Stimulated activated CD4-positive, alpha-beta T cell treated with anti-CD3 and anti-CD28 coated beads, Interleukin-2, amount 100 ng/mL, for 24 hours (primary cell): ENCODE results near the gene ACSM2A.
"Not testable (repeated sequence)": the region's sequence is repeated elsewhere in the genome, so short reads cannot be mapped to it uniquely, and the experiment has no call there.

Experiments used
- DNase-seq, 2 donors: peaks; one replicate each; pipeline ENCODE4 v3.0.0-alpha.2; 2020

Gene ACSM2A

DNA sequence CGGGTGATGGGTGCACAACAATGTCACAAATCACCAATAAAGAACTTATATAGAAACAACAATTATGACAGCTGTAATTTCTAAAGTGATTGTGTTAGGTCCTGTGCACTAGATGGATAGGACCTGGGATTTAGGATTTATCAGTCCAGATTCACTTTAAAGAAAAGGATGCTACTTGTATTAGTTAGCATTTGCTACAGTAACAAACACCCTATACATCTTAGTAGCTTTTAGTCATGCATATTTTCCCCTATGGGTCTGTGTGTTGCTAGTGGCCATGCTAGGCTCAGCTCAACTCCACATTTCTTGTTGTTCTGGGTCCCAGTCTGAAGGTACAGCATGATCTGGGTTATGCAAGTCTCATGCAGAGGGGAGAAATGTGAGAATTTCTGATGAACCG lies 7.9 kb downstream of the ACSM2A start:
- not testable (repeated sequence) for DNase-seq

DNA sequence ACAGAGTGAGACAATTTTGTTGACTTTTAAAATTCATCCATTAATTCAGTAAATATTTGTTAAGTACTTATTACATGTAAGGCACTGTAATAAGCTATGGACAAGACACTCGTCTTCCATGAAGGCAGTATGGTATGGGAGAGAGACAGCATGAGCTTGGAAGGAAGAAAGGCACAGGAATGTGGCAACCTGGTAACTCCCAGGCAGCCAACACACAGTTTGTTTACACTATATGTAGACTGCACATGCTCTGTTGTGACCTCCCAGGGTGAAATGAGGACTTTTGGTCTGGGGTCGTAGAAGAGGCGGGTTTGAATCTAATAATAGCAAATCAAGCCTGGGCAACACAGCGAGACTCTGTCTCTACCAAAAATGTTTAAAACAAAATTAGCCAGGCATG lies 9.0 kb downstream of the ACSM2A start:
- not testable (repeated sequence) for DNase-seq

DNA sequence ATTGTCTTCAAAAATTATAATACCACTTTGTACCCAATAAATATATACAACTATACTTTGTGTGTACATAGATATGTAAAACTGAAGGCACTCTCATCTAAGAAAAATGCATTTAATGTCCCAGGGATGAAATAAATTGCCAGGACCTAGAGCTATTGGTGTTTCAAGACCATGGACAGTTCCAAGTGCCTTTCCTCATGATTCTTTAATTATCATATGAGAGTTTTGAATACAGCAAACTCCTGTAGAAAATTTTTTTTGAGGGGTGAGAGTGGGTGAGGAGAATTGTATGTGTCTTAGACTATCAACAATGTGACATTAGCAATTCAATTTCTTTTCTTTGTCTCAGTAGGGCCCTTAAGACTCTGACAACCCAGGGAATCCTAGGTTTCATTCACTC lies 17.6 kb downstream of the ACSM2A start:
- not testable (repeated sequence) for DNase-seq

DNA sequence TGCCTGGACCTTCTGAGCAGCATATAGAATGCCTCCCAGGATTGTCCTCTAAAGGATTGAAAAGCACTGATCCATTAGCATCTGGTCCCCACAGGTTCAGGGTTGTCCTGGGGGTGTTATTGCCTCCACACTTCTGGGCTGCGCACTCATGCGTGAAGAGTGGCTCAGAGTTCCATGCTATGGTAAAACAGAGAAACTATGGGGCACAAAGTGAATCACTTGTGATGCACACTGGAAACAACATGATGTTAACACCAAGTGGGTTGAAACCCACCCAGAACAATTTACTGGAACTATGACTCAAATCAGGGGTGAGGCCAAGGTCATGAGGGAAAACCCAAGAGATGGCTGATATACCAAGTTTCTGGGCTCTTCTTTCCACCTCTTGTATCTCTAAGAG lies 18.6 kb downstream of the ACSM2A start:
- not testable (repeated sequence) for DNase-seq

DNA sequence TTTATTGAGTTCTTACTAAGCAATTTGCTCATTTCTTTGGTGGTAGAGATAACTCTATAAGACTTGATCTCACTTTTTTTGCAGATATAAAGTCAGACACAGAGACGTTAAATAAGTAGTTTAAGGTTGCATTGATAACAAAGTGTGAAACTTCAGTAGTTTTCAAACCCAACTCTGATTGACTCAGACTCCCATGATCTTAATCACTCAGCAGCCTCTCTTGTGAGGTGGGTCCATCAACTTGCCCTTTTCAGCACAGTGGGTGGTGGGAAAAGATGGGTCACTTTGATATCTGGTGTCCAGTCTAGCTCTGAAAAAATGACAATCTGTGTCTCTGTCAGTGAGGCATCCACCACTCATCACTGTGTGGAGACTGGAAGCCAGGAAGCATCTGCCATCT lies 19.4 kb downstream of the ACSM2A start:
- not testable (repeated sequence) for DNase-seq

DNA sequence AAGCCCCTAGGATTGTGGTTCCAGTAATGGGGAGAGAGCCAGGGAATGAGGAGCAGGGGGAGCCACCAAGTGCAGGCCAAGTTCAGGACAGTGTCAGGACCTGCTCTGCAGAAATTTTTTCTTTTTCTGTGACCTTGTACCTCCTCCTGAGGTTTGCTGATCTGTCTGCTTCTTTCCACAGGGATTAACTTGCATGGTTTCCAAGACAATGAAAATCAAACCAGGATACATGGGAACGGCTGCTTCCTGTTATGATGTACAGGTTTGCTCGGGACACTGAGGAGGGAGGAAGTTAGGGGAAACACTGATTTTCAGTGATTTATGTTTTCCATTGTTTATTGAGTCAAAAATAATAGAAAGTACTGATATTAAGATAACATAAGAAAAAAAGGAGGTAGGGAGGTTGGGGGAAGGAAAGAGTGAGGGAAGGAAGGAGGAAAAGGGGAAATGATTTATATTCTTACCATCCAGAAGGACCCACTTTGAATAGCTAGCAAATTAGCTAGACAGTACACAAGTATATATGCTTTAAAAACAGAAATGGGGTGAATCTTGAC lies 25.9 kb downstream of the ACSM2A start:
- DNase-seq, result not testable (repeated sequence)

DNA sequence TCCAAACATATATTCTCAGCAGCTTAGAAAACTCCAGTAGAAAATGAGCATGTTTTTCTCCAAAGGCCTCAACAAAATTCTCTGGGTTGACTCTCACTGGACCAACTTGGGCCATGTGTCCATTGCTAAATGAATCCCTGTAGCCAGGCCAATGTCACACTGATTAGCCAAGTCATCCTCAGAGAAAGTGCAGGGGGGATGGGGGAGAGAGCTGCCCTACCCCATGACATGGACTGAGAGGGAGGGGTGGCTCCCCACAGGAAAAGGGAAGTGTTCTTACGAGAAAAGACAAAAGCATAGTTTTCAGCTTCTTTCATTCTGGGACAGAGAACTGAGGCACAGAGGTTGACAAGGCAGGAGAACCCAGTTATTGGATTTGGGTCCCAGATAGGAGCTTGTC lies 32.7 kb downstream of the ACSM2A start:
- DNase-seq, result not testable (repeated sequence)

DNA sequence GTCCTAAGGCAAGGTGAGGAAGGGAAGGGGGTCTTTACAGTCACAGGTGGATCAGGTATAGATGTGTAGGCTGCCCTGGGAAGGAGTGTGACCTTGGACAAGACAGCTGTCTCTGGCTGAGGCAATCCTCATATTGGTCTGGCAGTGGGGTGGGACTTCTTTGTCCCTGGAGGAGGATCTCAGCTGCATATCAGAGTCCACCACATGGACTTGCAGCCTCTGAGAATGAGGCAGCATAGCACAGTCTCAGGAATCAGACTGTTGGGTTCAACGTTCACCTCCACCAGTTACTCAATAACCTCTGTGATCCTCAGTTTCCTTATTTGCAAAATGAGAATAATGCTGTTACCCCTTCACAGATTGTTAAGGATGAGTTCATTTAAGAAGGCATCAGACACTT lies 33.4 kb downstream of the ACSM2A start:
- no peak for DNase-seq

DNA sequence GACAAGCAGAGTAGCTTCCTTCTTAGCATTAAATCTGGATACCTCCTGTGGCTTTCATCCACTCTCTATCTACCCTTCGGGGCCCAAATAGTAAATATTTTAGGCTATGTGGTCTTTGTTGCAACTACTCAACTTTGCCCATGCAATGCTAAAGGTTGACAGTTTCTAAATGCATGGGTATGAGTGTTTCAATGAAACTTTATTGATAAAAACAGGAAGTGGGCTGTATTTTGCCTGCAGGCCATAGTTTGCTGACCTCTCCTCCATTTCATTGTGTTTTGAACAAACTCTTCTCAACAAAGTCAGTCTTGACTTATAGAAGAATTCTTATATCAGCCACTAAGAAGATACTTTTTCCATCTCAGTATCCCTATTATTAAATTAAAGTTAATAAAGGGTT lies 34.1 kb downstream of the ACSM2A start:
- no peak for DNase-seq

DNA sequence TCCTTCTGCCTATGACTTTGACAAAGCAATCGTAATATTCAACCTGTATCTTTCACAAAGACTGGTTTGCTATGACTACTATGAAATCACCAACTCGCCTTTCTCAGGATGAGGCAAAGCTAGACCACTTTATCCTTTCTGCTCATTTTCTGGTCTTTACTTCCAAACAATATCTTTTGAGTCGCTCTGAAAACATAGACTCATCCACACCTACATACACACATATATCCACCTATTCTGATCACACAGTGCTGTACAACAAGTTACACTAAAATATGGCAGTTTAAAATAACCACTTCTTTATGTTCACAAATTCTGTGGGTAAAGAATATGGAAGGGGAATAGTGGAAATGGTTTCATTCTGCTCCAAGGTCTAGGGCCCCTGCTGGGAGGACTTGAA lies 39.7 kb downstream of the ACSM2A start:
- not testable (repeated sequence) for DNase-seq

DNA sequence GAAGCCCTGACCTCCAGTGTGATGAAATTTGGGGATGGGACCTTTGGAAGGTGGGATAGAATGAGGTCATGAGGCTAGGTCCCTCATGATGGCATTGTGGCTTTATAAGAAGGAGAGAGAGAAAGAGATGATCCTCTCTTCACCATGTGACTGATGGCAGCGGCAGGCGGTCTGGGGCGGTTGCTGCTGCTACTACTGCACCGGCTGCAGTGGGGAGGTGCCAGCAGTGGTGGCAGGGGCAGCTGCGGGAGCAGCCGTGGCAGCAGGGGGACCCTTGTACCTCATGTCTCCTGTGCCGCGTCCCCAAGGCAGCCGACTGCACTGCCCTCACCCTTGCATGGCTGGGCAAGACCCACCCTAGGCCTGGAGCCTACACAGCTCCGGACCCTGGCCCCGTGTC lies 40.1 kb downstream of the ACSM2A start:
- DNase-seq, result not testable (repeated sequence)

DNA sequence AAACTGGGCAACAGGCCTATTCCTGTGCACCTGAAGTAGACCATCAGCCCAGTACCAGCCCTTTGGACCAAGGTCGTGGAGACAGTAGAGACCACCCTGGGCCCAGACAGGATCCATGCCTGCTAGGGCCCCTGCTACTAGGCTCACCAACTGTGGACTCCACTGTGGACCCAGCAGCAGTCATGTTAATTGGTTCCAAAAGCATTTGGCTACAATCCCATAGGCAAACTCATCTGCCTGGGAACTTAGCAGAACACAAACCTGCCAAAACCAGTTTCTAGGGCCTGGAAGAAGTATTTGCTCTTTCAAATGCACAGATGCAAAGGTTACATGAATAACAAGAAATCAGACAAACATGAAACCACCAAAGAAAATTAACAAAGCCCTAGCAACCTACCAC lies 53.1 kb downstream of the ACSM2A start:
- DNase-seq, result no peak

DNA sequence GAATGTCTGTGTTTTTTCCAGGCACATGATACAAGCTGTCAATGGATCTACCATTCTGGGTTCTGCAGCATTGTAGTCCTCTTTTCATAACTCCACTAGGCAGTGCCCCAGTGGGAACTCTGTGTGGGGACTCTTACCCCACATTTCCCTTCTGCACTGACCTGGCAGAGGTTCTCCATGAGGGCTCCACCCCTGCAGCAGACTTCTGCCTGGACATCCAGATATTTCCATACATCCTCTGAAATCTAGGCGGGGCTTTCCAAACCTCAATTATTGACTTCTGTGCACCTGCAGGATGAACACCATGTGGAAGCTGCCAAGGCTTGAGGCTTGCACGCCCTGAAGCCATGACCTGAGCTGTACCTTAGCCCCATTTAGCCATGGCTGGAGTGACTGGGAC lies 56.0 kb downstream of the ACSM2A start:
- DNase-seq, result no peak

DNA sequence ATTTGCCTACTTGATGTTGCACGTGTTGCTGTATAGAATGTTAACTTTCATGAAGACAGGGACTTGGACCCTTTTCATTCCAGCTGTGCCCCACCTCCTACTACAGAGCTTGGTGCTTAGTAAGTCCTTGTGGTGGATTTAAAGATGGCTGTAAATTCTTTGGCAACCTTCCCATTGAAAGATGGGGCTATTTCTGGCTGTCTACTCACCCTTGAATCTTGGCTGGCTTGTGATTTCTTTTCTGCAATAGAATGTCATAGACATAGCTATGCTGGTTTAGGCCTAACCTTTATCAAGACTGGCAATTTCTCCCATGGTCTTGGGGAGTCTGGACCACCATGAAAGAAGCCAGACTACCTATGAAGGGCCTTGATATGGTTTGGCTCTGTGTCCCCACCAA lies 59.0 kb downstream of the ACSM2A start:
- no peak for DNase-seq

DNA sequence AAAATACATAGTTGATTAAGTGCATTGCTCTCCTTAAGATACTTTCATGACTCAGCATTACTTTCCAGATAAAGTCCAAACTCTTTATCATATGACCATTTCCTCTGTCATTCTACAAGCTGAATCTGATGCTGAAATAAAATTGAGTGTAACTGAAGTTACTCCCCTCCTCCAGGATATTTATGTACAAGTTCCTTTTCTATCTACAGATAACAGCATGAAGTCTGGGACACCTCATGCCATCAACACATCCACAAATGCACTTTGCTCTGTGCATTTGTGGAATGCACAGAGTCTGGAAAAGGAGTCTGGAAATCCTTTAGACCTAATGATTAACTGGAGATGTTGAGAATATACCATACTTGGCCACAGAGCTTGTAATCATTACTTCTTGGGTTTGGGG lies 64.4 kb downstream of the ACSM2A start:
- DNase-seq, result no peak

DNA sequence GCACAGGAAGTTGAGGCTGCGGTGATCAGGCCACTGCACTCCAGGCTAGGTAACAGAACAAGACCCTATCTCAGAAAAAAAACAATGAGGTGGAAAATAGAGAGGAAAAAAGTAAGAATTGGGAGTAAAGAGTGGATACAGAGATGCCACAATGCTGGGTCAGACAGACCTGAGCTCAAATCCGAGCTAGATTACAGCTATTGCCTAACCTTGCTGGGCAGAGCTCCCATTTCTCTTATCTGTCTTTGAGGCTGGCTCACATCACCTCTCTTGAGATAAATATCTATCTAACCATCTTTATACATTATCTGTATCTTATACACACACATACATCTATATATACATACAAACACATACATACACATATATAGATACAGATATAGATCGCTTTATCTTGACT lies 65.8 kb downstream of the ACSM2A start:
- DNase-seq, result no peak

DNA sequence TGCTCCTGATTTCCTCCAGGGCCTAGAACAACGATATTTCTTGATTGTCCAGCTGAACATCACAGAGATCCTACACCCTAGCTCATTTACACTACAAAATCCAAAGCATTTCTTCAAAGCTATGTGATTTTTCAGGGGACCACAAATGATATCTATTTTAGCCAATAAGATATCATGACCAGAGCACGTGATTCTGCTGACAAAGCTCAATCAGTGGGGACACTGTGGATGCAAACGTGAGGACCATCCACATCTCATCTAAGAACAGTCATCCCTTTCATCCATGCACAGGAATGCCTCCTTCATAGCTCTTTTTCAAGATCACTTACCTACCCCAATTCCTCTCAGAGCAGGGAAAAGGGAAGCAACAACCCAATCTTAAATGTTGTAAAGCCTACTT lies 67.9 kb downstream of the ACSM2A start:
- no peak for DNase-seq

DNA sequence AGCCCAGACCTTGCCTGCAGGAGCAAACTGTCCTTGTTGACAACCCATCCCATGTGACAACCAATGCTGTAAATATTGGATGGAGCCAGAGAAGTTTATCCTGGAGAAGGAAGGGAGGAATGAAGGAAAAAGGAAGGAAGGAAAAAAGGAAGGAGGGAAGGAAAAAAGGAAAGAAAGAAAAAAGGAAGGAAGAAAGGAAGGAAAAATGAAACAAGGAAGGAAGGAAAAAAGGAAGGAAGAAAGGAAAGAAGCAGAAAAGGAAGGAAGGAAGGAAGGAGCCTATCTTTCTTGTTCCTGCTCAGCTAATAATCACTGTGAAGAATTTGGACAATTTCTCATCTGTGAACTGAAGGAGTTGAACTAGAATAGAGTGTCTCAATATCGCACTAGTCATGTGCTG lies 68.8 kb downstream of the ACSM2A start:
- no peak for DNase-seq

DNA sequence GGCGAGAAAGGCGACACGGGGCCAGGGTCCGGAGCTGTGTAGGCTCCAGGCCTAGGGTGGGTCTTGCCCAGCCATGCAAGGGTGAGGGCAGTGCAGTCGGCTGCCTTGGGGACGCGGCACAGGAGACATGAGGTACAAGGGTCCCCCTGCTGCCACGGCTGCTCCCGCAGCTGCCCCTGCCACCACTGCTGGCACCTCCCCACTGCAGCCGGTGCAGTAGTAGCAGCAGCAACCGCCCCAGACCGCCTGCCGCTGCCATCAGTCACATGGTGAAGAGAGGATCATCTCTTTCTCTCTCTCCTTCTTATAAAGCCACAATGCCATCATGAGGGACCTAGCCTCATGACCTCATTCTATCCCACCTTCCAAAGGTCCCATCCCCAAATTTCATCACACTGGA lies 80.5 kb downstream of the ACSM2A start:
- not testable (repeated sequence) for DNase-seq

DNA sequence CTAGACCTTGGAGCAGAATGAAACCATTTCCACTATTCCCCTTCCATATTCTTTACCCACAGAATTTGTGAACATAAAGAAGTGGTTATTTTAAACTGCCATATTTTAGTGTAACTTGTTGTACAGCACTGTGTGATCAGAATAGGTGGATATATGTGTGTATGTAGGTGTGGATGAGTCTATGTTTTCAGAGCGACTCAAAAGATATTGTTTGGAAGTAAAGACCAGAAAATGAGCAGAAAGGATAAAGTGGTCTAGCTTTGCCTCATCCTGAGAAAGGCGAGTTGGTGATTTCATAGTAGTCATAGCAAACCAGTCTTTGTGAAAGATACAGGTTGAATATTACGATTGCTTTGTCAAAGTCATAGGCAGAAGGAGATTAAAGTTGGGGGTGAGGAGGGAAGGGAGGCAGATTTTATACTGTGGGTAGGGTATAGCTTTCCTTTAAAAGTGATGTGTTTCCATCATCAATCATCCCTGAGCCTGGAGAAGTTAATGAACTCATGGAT lies 81.0 kb downstream of the ACSM2A start:
- DNase-seq, result not testable (repeated sequence)

DNA sequence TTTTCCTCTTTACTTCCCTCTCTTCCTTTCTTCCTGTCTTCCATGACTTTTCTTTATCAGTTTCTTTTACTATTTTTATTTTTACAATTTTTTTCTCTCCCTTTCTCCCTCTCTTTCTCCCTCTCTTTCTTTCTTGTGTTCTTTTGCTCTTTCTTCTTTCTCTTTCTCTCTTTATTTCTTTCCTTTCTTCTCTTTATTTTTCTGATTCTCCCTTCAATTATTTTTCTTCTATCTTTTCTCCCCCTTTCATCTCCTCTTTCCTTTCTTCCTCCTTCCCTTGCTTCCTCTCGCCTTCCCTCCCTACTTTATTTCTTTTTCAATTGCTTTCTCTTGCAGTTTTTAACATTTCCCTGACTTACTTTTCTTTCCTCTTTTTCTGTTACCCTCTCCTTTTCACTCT lies 85.3 kb downstream of the ACSM2A start:
- not testable (repeated sequence) for DNase-seq
